GM19025 (cell line): ENCODE data around the gene NDUFS8.
A peak's percentile ranks its signal among the peaks of the same experiment; 100 is the strongest.

ENCODE experiments used
- ATAC-seq: cut with Tn5 transposase; IDR thresholded peaks from one replicate; pipeline ENCODE4 v1.9.1; 2021; ENCODE audit warnings: mild to moderate bottlenecking, low read depth, moderate library complexity; ENCODE audit not compliant: unreplicated experiment

NDUFS8 gene

DNA sequence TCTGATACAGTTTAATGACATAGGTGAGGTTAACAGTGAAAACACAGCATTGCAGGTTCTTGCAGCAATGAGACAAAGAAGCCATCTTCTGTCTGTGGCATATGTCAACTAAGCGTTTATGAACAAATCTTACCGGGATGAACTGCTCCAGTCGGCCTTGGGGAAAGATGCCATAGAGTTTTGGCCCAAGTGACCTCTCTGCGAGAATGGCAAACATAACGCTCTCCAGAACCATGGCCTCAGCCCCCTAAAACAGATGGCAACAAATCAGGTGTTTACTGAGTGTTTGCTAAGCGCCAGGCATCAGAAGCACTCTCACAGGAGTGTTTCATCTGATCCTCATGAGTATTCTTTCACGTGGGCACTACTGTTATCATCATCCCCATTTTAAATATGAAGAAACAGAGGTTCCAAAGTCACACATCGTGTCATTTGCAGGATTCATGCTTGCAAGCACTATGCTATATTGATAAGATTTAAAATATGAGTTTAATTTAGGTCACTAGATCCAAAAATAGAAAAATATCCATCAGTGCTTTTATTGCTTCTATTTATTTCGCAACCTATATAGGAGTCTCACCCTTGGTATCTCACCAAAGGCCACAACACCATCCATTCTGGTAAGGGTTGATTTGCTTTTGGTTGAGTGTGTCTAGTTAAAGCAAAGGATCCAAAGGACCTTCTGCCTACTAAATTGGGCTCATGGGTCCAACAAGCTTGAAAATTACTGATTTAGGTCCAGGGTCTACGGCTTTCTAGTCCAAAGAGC, 44.3 kb downstream of the NDUFS8 start:
- ATAC-seq, result no peak

DNA sequence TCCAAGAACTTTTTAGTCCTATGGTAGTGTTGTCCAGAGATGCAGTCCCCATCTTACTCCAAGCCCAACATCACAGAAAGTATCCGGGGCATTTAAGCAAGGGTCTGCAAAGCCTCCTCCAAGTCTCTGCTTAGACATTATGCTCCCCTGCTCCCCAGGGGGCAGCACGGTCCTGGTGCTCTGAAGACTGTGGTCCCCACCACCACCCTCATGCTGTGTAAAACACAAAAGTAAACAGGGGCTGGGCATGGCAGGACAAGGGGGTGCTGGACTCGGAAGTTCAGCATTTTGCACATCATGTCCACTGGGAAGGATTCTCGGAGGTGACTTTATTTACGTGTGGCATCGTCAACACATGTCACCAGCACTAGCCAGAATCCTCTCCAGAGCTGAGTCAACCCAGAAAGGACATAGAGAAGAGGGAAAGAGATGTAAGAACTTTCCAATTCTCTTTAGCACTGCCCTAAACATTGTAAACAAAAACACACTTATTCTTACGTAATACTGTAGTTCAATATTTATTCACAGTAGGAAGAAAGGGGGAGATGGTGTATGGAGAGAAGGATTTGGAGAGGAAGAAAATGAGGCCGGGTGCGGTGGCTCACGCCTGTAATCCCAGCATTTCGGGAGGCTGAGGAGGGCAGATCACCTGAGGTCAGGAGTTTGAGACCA, 46.0 kb downstream of the NDUFS8 start:
- ATAC-seq, result no peak

DNA sequence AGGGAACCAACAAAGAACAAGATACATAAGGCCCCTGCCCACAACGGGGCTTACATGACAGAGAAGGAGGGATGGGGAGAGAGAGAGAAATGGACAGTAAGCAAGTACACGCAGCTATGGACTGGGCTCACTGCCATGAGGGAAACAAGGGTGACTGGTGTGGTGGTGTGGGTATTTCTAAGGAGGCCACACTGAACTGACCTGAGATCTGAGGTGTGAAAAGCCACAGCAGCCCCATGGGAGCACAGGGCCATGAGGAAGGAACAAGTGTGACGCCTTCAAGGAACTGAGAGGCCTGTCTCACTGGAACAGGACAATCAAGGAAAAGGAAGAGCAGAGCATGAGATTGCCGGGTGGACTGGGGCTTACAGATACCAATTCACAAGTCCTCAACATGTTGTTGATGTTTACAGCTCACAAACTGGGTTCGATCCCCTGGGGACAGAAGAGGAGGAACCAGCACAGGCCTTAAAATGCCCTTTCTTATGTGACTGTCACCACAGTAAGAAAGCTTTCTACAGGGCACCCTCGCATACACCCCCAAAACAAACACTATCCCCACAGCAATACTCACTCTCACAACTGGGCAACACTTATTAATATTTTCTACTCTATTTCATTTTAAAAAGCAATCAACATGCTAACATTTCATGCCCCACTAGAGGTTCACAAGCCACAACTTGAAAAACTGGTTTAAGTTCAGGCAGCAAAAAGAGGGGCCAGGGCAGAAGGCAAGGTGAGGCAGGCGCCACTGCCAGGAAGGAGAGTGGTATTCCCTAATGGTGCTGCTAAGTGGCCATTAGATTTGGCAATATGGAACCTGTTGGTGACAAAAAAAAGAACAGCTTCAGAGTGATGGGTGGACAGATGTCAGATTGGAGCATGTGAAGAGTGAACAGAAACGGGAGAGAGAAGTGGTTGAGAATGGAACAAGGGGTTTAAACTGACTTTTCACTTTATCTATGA, 47.4 kb downstream of the NDUFS8 start:
- ATAC-seq, result peak; percentile 67

DNA sequence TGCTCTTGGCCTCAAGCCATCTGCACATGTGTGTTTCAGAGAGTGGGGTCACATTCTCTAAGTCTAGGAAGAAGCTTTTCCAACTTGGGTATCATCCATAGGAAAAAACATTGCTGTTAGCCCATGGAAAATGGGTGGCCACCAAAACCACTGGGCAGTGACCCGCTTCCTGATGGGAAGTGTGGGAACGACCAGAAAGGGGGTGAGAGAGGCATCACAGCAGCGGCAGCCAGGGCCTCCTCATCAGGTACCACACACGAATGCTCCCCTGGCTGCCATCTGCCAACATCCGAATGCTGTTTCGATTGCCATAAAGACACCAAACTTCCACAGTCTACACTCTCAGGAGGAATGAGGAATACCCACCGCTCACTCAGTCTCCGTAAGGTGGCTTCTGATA, 50.4 kb downstream of the NDUFS8 start:
- ATAC-seq, result no peak

DNA sequence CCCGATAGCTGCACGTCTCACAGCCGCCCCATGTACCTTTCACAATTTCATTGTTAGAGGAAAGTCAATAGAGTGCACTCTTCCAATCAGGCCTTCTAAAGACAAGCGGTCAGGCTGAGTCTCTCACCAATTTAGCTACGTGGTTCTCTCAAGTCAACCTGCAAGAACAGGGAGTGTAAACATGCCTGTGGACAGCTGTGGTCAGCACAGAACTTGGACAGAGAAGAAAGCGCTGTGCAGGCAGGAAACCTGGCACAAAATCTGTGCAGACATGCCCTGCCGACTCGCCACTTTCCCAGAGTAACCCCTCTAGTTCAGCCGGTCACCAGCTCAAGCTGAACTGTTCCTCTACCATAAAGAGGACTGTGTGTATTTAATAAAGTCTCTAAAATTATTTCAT, 51.2 kb downstream of the NDUFS8 start:
- no peak for ATAC-seq

DNA sequence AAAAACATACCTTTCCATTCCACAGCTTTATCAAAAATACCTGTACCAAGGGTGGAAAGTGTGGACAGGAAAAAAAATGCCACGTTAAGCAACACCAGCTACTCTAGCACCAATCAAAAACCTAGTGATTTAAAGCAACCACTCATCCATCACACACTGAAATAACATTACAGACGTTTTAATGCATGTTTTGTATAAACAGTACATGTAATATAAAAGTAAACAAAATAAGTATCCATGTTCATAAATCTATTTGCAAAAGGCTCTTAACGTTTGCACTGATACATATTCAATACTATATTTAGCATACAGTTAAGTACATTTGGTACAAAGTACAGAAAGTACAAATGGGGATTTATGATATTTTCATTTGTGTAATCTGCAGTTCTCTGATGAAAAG, 52.0 kb downstream of the NDUFS8 start:
- no peak for ATAC-seq

GRCh38 chr11:68083517-68083916, 53.0 kb downstream of the NDUFS8 start:
- no peak for ATAC-seq
